ENCODE measurements around the gene MYBBP1A.

- TF ChIP-seq ZNF331 (CRISPR knock-in tag; IDR thresholded peaks at IDR 0.05; ENCODE audit: low read depth) (no peak), EZH2 (IDR thresholded peaks at IDR 0.05; ENCODE audit: low read depth, unreplicated experiment) (no peak), POLR2AphosphoS5 (IDR thresholded peaks at IDR 0.05; ENCODE audit: low read depth) (no peak), EZH2phosphoT487 (IDR thresholded peaks at IDR 0.05; ENCODE audit: unreplicated experiment) (no peak), ZNF462 (CRISPR knock-in tag; IDR thresholded peaks at IDR 0.05) (no peak)
Measured at GRCh38 chr17:4542003-4542725, 13.0 kb downstream of the MYBBP1A start.
